ENCODE measurements around the gene NUP98. TPM values are rescaled to one million over a fixed set of nuclear protein-coding genes. Genes with fewer than 3 reads are reported as not detected.

The NUP98 gene
- total RNA-seq, 1 experiment from 2014 or later: 98.4 TPM

- Histone ChIP-seq H2AFZ (ENCODE audit: low read depth, low read length, poor library complexity, severe bottlenecking) (no peak overlapping the region), H3K9me3 (ENCODE audit: control insufficient read depth in 1 of 2, insufficient read depth in 1 of 2, low read depth in 1 of 2, low read length in 2 of 2) (no peaks in the 10 kb centered on the region), H3K27me3 (ENCODE audit: insufficient read depth, low read length) (no peaks in the 10 kb centered on the region), H3K36me3 (ENCODE audit: control insufficient read depth in 1 of 2, insufficient read depth in 2 of 2, low read length in 2 of 2) (peaks cover 4 to 6% of the 10 kb centered on the region in 2 experiments; a peak in 1 of 4 replicates), H3K79me2 (ENCODE audit: insufficient read depth, low read length) (no peaks in the 10 kb centered on the region), H3K9me2 (ENCODE audit: insufficient read depth) (no peaks in the 10 kb centered on the region), H3K4me1 (ENCODE audit: control insufficient read depth in 1 of 2, insufficient read depth in 2 of 2, low read length in 2 of 2) (peaks cover 2 to 13% of the 10 kb centered on the region in 2 experiments; a peak in 1 of 4 replicates), H3K9ac (ENCODE audit: low read length) (no peak overlapping the region), H3K4me2 (ENCODE audit: low read length) (no peak overlapping the region), H3K27ac (ENCODE audit: low read depth, low read length) (no peak overlapping the region), H4K20me1 (ENCODE audit: insufficient read depth) (no peaks in the 10 kb centered on the region), H3K4me3 (replicated peaks in 1 of 2; ENCODE audit: low read depth in 1 of 2, low read length in 2 of 2) (no peak overlapping the region)
- ChIA-PET POLR2A (no interaction called here), CTCF (interaction anchor here (1.0 to 4.1 kb wide), 2 partner anchors 13 to 34 kb away, joined by 5 to 16 read pairs; partner anchors contain the start of genes PGAP2 and STIM1), RAD21 (ENCODE audit: low non-redundant PET in 1 of 2, low total read pairs in 2 of 2, uncharacterized antibody in 2 of 2, unreplicated experiment in 2 of 2) (no interaction called here)
- TF ChIP-seq MAX (IDR thresholded peaks at IDR 0.05): no peak
- no peak for TF ChIP-seq YY1 (IDR thresholded peaks at IDR 0.05; ENCODE audit: extremely low read depth, insufficient replicate concordance, low read depth, low read length)
- TF ChIP-seq ZNF274 (IDR thresholded peaks at IDR 0.05; ENCODE audit: low read depth, low read length): no peak
- TF ChIP-seq FOSL1 (IDR thresholded peaks at IDR 0.05; ENCODE audit: low read depth): no peak
- TF ChIP-seq ATF3 (IDR thresholded peaks at IDR 0.05): no peak
- TF ChIP-seq ELF1 (IDR thresholded peaks at IDR 0.05; ENCODE audit: borderline replicate concordance, low read depth): no peak
- no peak for TF ChIP-seq RAD21 (IDR thresholded peaks at IDR 0.05; ENCODE audit: low read depth)
- TF ChIP-seq REST (IDR thresholded peaks at IDR 0.05; ENCODE audit: low read depth): no peak
- no TSS peak for BruUV-seq (replicated peaks)
- ATAC-seq (no peak), DNase-seq (ENCODE audit: low read depth, low spot score) (no peak)
- intact Hi-C loops (cut with micrococcal nuclease): no loop called here
These were observed 23.6 kb upstream of the NUP98 start for GRCh38 chr11:3820971-3821370.

Measured in HCT116 (cell line).